Activated T-cell treated with anti-CD3 and anti-CD28 coated beads, Interleukin-2, amount 50 U/mL, for 48 hours (primary cell): ENCODE measurements around the gene TUBB4A.
"Not testable (repeated sequence)": the region's sequence is repeated elsewhere in the genome, so short reads cannot be mapped to it uniquely, and the experiment has no call there.

Experiments
- DNase-seq, 2 experiments: peaks; one replicate each; pipeline ENCODE4 v3.0.0-alpha.2; 2020

Gene TUBB4A

DNA sequence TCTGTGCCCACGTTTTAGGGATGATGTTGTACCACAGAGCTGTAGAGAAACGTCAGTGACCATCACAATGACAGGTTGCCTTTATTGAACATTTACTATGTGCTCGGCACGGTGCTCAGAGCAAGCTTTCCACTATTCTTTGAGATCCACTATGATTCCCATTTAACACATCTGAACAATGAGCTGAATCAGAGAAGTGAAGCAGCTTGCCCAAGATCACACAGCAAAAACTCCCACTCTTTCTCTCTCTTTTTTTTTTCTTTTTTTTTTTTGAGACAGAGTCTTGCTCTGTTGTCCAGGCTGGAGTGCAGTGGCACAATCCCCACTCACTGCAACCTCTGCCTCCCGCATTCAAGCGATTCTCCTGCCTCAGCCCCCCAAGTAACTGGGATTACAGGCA, 20.6 kb upstream of the TUBB4A start:
- DNase-seq, result no peak

DNA sequence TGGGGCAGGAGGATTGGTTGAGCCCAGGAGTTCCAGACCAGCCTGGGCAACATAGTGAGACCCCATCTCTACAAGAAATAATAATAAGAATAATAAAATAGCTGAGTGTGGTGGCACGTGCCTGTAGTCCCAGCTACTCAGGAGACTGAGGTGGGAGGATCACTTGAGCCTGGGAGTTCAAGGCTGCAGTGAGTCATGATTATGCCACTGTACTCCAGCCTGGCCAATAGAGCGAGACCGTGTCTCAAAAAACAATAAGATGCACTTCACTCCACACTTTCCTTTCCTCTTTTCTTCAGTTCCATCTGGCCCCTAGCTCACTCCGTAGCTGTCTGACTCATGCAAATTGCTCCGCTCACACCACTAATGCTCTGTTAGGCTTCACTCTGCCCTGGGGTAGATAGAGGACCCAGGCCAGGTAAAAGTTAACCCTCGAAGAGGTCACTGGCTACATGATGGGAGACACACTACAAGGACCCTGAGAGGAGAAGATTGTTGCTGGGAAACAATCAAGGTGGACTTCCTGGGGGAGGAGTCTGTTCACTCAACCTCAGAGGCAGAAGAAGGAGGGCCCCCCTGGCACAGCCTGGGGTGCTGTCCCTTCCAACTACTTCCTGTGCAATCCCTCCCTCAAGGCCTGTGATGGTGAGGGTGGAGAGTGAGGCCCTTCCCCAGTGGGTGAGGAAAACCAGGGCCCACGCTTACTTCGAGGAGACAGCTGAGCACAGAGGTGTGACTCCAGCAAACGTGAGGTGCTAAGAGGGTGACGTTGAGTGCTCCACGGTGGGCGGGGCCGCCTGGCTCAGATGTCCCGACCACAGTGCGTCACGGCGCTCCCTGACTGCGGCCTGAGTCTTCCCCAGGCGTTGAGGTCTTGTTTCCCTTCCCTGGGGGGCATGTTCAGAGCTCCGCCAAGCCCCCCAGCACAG, 19.9 kb upstream of the TUBB4A start:
- DNase-seq, result peak; percentile 55 to 72

DNA sequence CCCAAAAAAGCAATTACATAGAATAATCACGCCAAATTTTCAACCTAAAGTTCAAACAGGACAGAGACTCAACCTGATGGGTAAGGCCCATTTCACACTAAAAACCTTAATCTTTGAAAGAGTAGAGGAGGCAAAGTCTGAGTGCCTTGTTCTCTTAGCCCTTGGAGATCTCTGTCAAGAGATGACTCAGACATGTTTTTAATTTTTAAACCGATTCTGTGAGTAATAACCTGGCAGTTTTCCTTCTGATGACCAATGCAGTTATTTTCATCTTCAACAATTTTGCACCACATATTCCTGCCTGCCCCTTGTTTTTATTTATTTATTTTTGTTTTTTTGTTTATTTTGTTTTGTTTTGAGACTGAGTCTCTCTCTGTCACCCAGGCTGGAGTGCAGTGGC, 17.2 kb upstream of the TUBB4A start:
- no peak for DNase-seq

DNA sequence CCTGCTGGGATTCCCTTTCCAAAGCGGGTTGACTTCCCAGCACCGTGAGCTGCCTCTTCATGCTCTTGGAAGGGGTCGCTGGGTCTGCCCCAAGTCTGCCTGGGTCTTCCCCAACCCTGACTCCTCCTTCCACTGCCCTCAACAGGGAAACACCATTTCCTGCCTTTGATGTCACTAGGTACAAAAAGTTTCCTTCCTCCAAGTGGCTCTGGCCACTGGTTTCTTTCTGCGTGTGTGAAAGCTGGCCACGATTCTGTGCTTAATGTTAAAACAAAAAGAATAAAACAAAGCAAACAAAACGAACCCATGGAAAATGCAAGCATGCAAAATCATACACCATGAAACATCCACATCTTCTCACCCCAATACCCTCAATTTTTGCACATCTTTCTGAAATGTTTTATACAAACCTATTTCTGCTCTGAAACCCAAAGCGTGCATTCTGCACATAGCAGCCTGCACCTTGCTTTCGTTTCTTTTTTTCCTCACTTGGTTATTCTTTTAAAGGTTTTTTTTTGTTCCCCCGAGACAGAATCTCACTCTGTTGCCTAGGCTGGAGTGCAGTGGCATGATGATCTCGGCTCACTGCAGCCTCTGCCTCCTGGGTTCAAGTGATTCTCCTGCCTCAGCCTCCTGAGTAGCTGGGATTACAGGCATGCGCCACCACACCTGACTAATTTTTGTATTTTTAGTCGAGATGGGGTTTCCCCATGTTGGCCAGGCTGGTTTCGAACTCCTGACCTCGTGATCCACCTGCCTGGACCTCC, 16.2 kb upstream of the TUBB4A start:
- peak; percentile 54 to 57 for DNase-seq

DNA sequence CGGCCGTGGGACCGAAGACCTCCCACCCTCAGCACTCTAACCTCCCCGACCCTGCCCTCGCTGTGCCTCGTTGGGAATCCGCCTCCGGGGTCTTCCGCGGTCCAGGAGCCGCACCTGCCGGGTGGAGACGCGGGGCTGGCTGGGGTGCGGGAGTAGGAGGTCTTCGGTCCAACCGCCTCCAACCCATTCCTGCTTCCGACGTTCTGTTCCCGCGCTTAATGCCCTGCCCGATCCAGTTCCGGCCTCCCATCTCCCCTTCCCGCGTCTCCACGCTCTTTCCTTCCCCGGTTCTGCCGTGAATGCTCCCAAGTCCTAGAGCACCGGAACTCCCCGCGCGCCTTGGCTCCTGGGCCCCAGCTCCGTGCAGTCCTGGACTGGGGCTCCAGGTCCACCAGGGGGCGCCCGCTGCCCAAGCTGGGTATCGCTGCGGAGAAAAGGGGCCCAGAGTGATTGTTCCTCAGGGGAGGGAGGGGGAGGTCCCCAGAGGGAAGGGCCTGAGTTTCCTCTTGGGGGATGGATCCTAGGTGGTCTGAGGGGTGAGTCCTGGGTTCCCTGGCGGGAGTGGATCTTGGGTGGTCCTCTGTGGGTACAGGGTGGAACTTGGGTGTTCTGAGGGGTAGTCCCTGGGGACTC, 14.7 kb upstream of the TUBB4A start:
- DNase-seq, result peak; percentile 95 to 98

DNA sequence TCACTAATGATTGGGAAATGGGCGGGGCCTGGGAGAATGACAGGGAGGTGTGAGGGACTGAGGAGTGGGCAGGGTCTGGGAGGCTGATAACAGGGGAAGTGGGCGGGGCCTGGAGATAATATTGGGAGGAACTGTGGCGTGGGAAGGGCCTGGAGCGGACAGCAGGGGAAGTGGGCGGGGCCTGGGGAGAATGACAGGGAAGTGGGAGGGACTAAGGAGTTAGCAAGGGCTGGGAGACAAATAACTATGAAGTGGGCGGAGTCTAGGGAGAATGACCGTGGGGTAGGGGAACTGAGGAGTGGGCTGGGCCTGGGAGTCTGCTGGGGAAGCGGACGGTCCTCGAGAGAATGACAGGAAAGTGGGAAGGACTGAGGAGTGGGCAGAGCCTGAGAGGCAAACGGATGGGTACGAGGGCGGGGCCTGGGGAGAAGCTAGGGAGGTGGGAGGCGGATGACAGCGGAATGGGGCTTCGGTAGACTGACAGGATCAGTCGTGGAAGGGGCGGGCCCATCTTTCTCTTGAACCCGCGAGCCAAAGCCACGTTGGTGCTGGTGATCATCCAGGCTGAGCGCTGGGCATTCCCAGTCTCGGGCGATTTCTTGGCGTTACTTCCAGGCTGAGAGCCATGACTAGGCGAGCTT, 14.0 kb upstream of the TUBB4A start:
- DNase-seq, result peak; percentile 83 to 86

DNA sequence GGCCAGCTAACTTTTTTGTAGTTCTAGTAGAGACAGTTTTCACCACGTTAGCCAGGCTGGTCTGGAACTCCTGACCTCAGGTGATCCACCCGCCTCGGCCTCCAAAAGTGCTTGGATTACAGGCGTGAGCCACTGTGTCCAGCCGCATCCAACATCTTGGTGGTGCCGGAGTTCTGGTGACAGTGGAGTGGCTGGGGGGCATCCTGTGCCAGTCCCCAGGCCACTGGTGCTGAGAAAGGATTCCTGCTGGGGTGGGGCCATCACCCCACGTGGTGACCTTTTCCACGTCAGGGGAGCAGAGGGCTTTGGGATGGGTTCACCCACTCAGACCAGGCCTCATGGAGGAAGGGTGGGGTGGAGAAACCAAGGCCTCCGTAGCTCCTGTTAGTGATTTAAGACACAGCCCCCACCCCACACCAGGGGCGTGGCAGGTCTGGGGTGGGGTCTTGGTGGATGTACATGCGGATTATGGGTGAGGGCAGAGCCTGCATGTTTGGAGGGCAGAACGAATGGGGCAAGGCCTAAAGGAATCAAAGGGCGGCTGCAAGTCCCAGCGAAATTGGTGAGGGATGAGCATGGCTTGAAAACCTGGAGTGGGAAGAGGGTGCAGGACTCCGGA, 12.9 kb upstream of the TUBB4A start:
- DNase-seq, result no peak

DNA sequence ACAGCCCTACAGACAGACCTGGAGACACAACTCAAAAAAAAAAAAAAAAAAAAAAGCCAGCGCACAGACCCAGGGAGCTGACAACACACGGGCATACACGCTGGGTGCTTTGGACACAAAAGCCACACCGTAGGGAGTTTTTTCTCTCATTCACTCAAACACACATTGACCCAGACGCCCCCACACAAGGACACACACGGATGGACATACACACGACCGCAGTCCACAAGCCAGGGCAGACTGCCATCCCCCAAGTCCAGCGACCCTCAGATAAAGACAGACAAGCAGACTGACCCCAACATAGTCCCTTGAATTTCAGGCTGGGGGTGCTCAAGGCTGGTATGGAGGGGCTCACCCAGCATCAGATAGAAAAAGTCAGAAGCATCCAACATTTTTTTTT, 12.0 kb upstream of the TUBB4A start:
- DNase-seq, result no peak

DNA sequence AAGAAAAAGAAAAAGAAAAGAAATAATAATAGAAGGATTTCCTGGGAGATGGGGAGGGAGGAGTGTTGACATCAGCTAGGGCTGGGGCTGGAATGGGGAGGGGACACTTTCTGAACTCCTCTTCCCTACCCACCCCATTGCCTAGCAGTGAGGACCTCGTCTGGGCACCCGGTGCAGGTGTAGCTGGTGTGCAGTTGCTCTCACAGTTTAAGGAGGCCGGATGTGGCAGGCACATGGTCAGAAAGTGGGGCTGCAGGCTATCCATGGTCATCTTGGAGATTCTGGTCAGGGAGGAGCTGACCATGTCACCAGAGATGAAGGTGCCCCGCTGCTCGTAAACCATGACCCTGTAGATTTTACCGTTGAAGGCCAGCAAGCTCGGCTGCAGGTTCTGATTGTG, 8.5 kb upstream of the TUBB4A start:
- DNase-seq, result no peak

DNA sequence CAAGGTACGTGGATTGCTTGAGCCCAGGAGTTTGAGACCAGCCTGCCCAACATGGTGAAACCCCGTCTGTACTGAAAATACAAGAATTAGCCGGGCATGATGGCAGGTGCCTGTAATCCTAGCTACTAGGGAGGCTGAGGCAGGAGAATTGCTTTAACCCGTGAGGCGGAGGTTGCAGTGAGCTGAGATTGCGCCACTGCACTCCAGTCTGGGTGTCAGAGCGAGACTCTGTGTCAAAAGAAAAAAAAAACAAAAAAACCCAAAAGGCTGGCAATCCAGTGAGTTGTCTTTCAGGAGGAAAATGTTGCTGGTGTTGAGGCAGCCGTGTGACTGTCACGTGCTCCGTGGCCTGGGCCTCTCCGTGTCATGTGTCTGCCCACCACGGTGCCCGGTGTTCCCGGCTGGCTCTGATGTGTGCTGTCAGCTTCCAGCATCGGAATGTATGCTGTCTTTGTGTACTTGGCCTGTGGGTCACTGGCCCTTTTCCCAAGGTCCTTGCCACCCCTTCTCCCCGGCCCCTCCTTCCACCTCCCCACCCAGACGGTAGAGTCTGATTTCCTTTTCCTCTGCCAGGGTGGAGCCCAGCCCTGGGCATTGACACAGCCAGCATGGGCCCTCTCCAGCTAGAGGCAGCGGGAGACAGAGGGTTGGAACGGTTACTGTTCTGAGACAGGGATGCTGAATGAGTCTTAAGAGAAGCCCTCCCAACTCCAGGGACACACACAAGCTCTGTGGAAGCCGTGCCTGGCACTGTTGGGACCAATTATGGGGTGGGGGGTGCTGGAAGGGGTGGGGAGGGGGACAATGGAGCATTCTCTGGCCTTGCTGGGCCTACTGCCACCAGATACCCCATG, 7.2 kb upstream of the TUBB4A start:
- no peak for DNase-seq

DNA sequence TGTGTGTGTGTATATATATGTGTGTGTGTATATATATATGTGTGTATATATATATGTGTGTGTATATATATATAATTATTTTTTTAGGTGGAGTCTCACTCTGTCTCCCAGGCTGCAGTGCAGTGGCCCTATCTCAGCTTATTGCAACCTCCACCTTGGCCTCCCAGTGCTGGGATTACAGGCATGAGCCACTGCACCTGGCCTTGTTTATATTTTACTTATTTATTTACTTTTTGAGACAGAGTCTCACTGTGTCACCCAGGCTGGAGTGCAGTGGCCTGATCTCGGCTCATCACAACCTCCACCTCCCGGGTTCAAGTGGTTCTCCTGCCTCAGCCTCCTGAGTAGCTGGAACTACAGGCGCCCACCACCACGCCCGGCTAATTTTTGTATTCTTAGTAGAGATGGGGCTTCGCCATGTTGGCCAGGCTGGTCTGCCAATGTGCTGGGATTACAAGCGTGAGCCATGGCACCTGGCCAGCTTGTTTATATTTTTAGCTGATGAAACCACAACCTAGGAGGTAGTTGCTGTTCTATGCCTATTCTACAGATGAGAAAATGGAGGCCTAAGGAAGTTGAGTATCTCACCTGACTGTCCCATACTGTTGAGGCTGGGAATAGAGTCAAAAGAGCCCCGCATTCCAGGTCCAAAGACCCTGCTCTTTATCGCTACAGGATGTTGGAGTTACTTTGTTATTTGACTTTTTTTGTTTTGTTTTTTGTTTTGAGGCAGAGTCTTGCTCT, 6.1 kb upstream of the TUBB4A start:
- DNase-seq, result not testable (repeated sequence)

DNA sequence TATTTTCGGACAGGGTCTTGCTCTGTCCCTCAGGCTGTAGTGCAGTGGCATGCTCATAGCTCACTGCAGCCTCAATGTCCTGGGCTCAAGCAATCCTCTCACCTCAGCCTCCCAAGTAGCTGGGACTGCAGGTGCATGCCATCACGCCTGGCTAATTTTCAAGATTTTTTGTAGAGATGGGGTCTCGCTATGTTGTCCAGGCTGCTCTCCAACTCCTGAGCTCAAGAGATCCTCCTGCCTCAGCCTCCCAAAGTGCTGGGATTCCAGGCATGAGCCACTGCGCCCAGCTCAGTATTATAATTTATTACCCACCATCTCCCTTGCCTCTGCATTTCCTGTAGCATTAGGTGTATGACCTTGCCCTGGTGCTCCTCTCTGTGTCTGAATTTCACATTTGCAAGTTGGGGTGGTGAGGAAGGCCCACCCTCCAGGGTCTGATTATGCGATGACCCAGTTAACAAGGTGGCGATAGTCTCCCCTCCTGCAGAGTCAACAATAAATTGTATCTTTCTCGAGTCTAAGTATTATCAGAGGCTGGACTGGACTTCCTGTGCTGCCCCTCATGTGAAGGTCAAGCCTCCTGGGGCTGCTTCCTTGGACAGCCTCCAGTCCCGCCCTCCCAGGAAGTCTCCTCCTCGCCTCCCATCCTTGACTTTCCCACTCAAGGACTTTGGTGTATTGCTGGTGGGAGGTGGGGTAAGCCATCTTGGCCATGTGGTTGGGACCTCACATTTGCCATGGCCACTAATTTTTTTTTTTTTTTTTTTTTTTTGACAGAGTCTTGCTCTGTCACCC, 1.5 kb upstream of the TUBB4A start:
- no peak for DNase-seq

DNA sequence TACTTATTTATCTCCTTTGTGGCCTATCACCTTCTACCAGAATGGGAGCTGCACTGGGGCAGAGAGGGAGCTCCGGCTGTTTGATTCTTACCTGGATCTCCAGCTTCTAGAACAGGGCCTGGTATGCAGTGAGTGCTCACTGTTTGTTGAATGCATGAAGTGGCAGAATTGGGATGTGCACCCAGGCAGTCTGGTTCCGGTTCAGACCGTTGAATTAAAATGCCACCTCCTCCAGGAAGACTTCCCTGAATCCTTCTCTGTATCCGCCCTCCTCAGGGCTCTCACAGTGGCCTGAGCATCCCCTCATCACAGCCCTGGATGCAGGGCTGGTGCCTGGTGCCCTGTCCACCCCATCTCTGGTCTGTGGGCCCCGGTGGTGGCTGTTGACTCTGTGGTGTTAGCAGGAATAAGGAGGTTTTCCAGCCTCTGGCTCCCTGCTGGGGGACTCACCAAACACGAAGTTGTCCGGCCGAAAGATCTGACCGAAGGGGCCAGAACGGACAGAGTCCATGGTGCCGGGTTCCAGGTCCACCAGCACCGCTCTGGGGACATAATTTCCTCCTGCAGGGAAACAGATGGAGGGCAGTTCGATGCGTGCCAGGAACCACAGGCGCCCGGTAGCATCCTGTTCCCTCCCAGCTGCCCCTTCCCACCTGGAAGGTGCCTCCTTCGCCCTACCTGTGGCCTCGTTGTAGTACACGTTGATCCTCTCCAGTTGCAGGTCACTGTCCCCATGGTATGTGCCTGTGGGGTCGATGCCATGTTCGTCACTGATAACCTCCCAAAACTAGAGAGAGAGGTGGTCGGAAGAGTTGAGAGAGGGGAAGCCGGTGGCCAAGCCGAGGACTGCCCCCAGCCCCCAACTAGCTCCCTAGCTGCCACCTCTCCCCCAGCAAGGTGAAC, 1.0 kb downstream of the TUBB4A start:
- no peak for DNase-seq

DNA sequence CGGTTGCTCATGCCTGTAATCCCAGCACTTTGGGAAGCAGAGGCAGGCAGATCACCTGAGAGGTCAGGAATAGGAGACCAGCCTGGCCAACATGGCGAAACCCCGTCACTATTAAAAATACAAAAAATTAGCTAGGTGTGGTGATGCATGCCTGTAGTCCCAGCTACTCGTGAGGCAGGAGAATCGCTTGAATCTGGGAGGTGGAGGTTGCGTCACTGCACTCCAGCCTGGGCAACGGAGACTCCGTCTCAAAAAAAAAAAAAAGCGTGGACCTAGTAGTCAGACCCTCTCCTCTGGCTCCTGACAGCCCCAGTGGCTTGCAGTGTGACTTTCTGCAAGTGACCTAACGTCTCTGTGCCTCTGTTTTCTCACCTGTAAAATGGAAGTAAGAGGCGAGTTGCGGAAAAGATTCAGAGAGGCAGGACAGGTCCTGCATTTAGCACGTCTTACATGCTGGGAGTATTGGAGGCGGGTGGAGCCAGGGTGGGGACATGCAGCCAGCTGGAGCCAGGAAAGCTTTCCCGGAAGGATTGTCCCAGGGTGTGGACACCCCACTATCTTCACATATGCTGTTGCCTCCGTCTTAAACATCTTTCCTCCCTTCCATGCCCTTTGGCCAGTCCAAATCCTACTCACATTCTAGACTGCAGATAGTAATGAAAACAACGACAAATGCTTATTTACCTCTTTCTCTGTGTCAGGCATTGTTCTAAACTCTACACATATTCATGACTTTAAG, 2.9 kb downstream of the TUBB4A start:
- no peak for DNase-seq

DNA sequence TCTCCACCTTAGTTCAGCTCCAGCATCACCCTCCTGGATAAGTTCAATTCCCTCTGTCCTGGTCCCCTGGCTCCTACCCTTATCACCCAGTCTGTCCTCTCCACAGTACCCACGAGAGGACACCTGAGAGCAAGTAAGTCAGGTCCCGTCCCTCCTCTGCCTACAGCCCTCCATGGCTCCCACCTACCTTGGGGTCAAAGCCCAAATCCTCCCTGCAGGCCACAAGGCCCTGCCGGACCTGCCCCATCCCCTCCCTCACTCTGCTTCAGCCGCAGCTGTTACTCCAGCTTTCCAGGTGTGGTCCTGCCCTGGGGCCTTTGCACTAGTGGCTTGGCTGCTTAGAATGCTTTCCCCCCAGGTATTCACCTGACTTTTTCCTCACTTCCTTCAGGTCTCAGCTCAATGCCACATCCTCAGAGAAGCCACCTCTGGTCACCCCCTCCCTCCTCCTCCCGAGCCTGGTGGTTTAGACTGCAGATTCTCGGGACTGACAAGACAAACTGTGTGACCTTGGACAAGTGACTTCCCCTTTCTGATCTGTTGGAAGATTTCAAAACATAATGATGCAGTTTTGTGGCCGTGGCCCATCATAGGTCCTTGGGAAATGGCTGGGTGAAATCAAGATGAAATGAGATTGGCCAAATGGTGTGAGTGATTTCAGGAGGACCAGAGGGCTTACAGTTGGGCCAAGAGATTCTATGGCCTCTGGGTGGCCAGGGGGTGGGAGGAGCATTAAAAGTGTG, 3.6 kb downstream of the TUBB4A start:
- DNase-seq, result no peak

DNA sequence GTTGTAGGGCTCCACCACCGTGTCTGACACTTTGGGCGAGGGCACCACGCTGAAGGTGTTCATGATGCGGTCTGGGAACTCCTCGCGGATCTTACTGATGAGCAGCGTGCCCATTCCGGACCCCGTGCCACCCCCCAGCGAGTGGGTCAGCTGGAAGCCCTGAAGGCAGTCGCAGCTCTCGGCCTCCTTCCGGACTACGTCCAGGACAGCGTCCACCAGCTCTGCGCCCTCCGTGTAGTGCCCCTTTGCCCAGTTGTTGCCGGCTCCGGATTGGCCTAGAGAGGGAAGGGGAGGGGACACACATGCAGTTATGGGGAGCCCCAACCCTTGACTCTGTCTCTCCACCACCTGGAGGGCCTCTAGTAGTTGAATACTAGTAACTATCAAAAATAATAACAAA, 6.2 kb downstream of the TUBB4A start:
- no peak for DNase-seq

DNA sequence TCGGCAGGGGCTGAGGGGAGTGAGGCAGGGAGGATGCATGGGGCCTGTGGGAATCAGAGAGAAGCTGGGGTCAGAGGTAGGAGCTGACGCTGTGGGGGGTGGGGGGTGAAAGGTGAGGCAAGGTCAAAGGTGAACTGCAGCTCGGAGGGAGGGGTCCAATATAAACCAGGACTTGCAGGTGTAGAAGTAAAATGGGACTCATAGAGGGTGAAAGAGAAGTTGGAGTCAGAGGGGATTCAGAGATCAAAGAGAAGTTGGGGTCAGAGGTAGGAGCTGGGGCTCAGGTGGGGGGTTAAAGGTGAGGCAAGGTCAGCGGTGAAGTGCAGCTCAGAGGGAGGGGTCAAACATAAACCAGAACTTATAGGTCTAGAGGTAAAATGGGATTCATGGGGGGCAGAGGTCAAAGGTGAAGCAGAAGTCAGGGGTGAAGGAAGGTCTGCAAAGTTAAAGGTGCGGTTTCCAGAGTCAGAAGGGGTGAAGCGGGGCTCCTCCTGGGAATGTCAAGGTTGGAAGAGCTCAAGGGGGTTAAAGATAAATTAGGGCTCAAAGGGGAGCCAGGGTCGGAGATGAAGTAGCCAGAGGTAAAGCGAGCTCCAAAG, 7.6 kb downstream of the TUBB4A start:
- no peak for DNase-seq
